ENCODE measurements around the gene RAB40B.

RAB40B gene

DNA sequence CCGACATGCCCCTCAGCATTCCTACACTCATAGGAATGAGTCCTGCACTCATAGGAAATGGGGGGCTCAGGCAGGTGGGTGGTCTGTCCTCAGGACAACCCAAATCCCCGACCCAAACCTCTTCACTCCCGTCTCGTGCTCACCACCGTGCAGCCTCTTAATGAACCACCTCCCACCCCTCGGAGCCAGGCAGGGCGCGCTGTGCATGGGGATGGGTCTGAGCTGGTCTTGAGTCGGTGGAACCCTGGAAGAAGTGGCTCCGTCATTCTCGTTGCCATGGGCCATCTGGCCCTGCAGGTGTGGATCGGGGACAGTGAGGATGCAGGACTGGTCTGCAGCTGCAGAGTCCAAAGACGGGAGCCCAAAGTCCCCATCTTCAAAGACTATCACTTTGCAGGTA is 6.4 kb upstream of the RAB40B start:
- H3K4me2 ChIP-seq (ENCODE audit: low read depth, low read length), result no peak overlapping the region
- peaks cover 9% of the 10 kb centered on the region for H3K4me1 ChIP-seq (ENCODE audit: low read length)
- peaks cover 15% of the 10 kb centered on the region for H3F3A ChIP-seq (ENCODE audit: insufficient read depth, low read length)
- H3K4me3 ChIP-seq (ENCODE audit: low read length), result no peak overlapping the region
- no peaks in the 10 kb centered on the region for H3K36me3 ChIP-seq (replicated peaks; ENCODE audit: insufficient read depth, low read length)
- TF ChIP-seq, protein P1, sequence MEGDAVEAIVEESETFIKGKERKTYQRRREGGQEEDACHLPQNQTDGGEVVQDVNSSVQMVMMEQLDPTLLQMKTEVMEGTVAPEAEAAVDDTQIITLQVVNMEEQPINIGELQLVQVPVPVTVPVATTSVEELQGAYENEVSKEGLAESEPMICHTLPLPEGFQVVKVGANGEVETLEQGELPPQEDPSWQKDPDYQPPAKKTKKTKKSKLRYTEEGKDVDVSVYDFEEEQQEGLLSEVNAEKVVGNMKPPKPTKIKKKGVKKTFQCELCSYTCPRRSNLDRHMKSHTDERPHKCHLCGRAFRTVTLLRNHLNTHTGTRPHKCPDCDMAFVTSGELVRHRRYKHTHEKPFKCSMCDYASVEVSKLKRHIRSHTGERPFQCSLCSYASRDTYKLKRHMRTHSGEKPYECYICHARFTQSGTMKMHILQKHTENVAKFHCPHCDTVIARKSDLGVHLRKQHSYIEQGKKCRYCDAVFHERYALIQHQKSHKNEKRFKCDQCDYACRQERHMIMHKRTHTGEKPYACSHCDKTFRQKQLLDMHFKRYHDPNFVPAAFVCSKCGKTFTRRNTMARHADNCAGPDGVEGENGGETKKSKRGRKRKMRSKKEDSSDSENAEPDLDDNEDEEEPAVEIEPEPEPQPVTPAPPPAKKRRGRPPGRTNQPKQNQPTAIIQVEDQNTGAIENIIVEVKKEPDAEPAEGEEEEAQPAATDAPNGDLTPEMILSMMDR (IDR thresholded peaks at IDR 0.05; ENCODE audit: low read length), result no peak
- TF ChIP-seq EZH2 (optimal IDR thresholded peaks at IDR 0.05; ENCODE audit: low read depth, low read length) (no peak), EZH2phosphoT487 (IDR thresholded peaks at IDR 0.05; ENCODE audit: low read length) (no peak)
- no peaks in the 10 kb centered on the region for H3K9me2 ChIP-seq (replicated peaks; ENCODE audit: insufficient read depth, low read length)
- H2AFZ ChIP-seq (ENCODE audit: low read length), result no peak overlapping the region
- no peak overlapping the region for H3K9ac ChIP-seq (ENCODE audit: low read length)
- no peaks in the 10 kb centered on the region for H3K9me3 ChIP-seq (replicated peaks; ENCODE audit: insufficient read depth, low read length)
- no peaks in the 10 kb centered on the region for H3K79me2 ChIP-seq (ENCODE audit: low read length)
- no peak overlapping the region for H3K27ac ChIP-seq (ENCODE audit: low read length)
- no peaks in the 10 kb centered on the region for H4K20me1 ChIP-seq (ENCODE audit: insufficient read depth, low read length)
- no peak for DNase-seq
- H3K27me3 ChIP-seq (replicated peaks; ENCODE audit: insufficient read depth, low read length), result no peaks in the 10 kb centered on the region

DNA sequence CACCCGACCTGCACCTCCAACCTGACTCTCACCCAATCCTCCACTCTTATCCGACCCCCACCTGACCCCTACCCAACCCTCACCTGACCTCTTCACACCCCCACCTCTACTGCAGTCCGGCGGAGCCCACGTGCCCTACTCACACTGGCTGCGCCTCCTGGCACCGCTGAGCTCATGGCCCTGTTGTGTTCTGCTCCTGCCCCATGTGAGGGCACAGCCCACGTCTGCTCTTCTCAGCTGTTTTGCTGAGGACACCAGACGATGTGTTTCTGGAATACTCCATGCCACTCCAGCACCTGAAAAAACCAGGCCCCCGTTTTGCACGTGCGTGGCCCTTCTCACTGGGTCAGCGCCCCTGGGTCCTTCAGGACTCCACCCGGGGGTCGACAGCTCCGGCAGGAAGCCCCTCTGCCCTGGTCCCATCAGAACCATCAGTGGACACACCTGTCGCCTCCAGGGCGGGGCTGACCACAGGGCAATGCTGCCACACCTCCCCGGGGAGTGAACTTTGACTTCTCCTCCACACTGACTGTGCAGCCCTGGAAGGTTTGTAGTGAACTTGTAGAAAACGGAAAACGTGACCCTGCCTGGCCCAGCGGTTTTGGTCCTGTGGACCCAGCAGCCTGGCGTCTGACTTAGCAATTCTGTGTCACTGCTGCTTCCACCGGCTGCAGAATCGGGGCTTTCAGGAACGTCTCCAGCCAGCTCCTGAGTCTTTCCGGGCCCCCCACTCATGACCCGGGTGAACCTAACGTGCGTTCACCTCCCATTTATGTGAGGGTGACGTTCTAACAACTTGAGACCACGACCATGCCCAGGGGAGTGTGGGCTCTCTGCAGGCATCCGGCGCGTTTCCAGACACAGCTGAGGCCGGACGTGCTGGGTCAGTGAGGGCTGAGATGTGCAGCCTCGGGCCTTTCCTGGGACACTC is 5.7 kb upstream of the RAB40B start:
- peaks cover 12% of the 10 kb centered on the region for H3K4me1 ChIP-seq (ENCODE audit: low read length)
- H3K4me3 ChIP-seq (ENCODE audit: low read length), result no peak overlapping the region
- H3K9me3 ChIP-seq (replicated peaks; ENCODE audit: insufficient read depth, low read length), result no peaks in the 10 kb centered on the region
- DNase-seq, result no peak
- H3K9me2 ChIP-seq (replicated peaks; ENCODE audit: insufficient read depth, low read length), result no peaks in the 10 kb centered on the region
- no peaks in the 10 kb centered on the region for H4K20me1 ChIP-seq (ENCODE audit: insufficient read depth, low read length)
- H2AFZ ChIP-seq (ENCODE audit: low read length), result no peak overlapping the region
- H3K27me3 ChIP-seq (replicated peaks; ENCODE audit: insufficient read depth, low read length), result no peaks in the 10 kb centered on the region
- peaks cover 15% of the 10 kb centered on the region for H3F3A ChIP-seq (ENCODE audit: insufficient read depth, low read length)
- H3K4me2 ChIP-seq (ENCODE audit: low read depth, low read length), result no peak overlapping the region
- no peaks in the 10 kb centered on the region for H3K36me3 ChIP-seq (replicated peaks; ENCODE audit: insufficient read depth, low read length)
- H3K9ac ChIP-seq (ENCODE audit: low read length), result no peak overlapping the region
- TF ChIP-seq, protein P1 (IDR thresholded peaks at IDR 0.05; ENCODE audit: low read length), result no peak
- TF ChIP-seq EZH2 (optimal IDR thresholded peaks at IDR 0.05; ENCODE audit: low read depth, low read length) (no peak), EZH2phosphoT487 (IDR thresholded peaks at IDR 0.05; ENCODE audit: low read length) (no peak)
- H3K27ac ChIP-seq (ENCODE audit: low read length), result no peak overlapping the region
- H3K79me2 ChIP-seq (ENCODE audit: low read length), result no peaks in the 10 kb centered on the region

DNA sequence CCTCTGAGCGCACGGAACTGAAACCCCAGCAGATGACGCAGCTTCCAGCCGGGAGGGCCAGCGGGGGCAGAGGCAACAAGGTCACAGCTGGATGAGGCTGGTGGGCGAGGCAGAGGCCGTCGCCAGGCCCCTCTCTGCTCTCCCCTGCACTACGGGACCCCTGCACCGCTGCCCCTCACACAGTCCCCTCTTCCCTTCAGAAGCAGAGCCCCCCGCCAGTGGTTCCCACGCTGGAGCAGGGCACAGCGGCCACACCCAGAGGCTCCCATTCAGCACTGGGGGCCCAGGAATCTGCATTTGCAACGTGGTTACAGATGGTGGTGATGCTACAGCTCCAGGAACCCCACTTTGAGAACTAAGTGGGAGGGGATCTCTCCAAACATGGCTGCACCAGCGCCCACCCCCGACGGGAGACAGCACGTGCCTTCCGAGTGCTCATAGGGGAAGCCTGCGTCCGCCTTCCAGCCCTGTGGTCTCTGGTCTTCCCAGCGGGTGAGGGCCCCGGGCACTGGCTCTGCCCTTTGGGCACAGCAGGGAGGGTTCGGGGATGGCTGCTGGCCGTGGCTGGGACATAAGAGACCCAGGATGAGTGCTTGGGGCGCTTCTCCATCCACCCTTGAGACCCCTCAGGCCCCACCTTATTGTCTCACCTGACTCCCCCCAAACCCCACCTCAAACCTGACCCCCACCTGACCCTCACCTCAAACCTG is 4.7 kb upstream of the RAB40B start:
- H3K36me3 ChIP-seq (replicated peaks; ENCODE audit: insufficient read depth, low read length), result no peaks in the 10 kb centered on the region
- H4K20me1 ChIP-seq (ENCODE audit: insufficient read depth, low read length), result no peaks in the 10 kb centered on the region
- no peak overlapping the region for H3K27ac ChIP-seq (ENCODE audit: low read length)
- H3K4me3 ChIP-seq (ENCODE audit: low read length), result no peak overlapping the region
- no peaks in the 10 kb centered on the region for H3K9me2 ChIP-seq (replicated peaks; ENCODE audit: insufficient read depth, low read length)
- H3K4me1 ChIP-seq (ENCODE audit: low read length), result peaks cover 14% of the 10 kb centered on the region
- H3K27me3 ChIP-seq (replicated peaks; ENCODE audit: insufficient read depth, low read length), result no peaks in the 10 kb centered on the region
- H3K79me2 ChIP-seq (ENCODE audit: low read length), result no peaks in the 10 kb centered on the region
- DNase-seq, result no peak
- no peak for TF ChIP-seq EZH2 (optimal IDR thresholded peaks at IDR 0.05; ENCODE audit: low read depth, low read length)
- TF ChIP-seq, protein P1 (IDR thresholded peaks at IDR 0.05; ENCODE audit: low read length), result no peak
- no peak for TF ChIP-seq EZH2phosphoT487 (IDR thresholded peaks at IDR 0.05; ENCODE audit: low read length)
- H2AFZ ChIP-seq (ENCODE audit: low read length), result no peak overlapping the region
- no peaks in the 10 kb centered on the region for H3K9me3 ChIP-seq (replicated peaks; ENCODE audit: insufficient read depth, low read length)
- H3K4me2 ChIP-seq (ENCODE audit: low read depth, low read length), result no peak overlapping the region
- H3K9ac ChIP-seq (ENCODE audit: low read length), result no peak overlapping the region
- peaks cover 12% of the 10 kb centered on the region for H3F3A ChIP-seq (ENCODE audit: insufficient read depth, low read length)
